Activated B cell treated with CpG ODN at 0.5 μM for 24 hours (primary cell): ENCODE measurements around the gene CADPS. TPM values are rescaled to one million over a fixed set of nuclear protein-coding genes. Genes with fewer than 3 reads are reported as not detected.

Source experiments
- ATAC-seq: fragments of 200-7000 bp; cut with Tn5 transposase; one replicate; pipeline ENCODE4 v1.10.0; 2021; ENCODE audit warnings: low read depth, mild to moderate bottlenecking, moderate library complexity
- CTCF ChIA-PET: fragments of 350-600 bp; sonication (Branson Sonifier 250); formaldehyde crosslinking; loops from one replicate; lab custom pipeline; 2021; ENCODE audit warnings: antibody characterized with exemption; lab: Charles Lee
- POLR2A ChIA-PET: fragments of 350-600 bp; sonication (Branson Sonifier 250); formaldehyde crosslinking; loops from one replicate; lab custom pipeline; 2021; ENCODE audit warnings: antibody characterized with exemption; lab: Charles Lee
- DNase-seq: peaks from one replicate; pipeline ENCODE4 v3.0.0; 2022
- H3K27ac Mint-ChIP-seq: one replicate; pipeline ENCODE4 v1.8.0; 2020; ENCODE audit warnings: mixed read lengths
- H3K27me3 Mint-ChIP-seq: one replicate; pipeline ENCODE4 v1.8.0; 2021; ENCODE audit warnings: mixed read lengths
- H3K36me3 Mint-ChIP-seq: one replicate; pipeline ENCODE4 v1.8.0; 2021; ENCODE audit warnings: low read depth, mixed read lengths
- H3K4me1 Mint-ChIP-seq: one replicate; pipeline ENCODE4 v1.8.0; 2021; ENCODE audit warnings: mixed read lengths
- H3K4me3 Mint-ChIP-seq: one replicate; pipeline ENCODE4 v1.8.0; 2020; ENCODE audit warnings: mild to moderate bottlenecking, mixed read lengths
- H3K9me3 Mint-ChIP-seq: one replicate; pipeline ENCODE4 v1.8.0; 2020; ENCODE audit warnings: mixed read lengths
- CTCF ChIP-seq: fragments of 200-600 bp; IDR thresholded peaks from one replicate; pipeline ENCODE4 v1.8.0; 2022; ENCODE audit warnings: antibody characterized with exemption, mild to moderate bottlenecking
- intact Hi-C: fragments of 100-400 bp; cut with micrococcal nuclease; formaldehyde crosslinking; loops from one replicate; pipeline ENCODE4 v1.15.1; 2024
- total RNA-seq: library from RNA; stranded (reverse); gene quantifications from 2 replicates; pipeline ENCODE4 v1.2.3, GENCODE V29; 2022

CADPS gene
- total RNA-seq, 1 donor from 2014 or later = not detected

GRCh38 chr3:62587579-62588031, 287.6 kb downstream of the CADPS start:
- ATAC-seq (no peak), DNase-seq (no peak)
- Mint-ChIP-seq H3K4me1 (no peaks in the 10 kb centered on the region), H3K27me3 (no peaks in the 10 kb centered on the region), H3K27ac (no peak overlapping the region), H3K9me3 (no peaks in the 10 kb centered on the region), H3K36me3 (no peaks in the 10 kb centered on the region), H3K4me3 (no peak overlapping the region)
- ChIA-PET POLR2A (no interaction called here), CTCF (no interaction called here)
- intact Hi-C loops = no loop called here
- no peak for TF ChIP-seq CTCF

GRCh38 chr3:62587169-62587568, 288.0 kb downstream of the CADPS start:
- H3K27ac Mint-ChIP-seq = no peak overlapping the region
- TF ChIP-seq CTCF = no peak
- H3K4me1 Mint-ChIP-seq = no peaks in the 10 kb centered on the region
- no peaks in the 10 kb centered on the region for H3K27me3 Mint-ChIP-seq
- DNase-seq (no peak), ATAC-seq (no peak)
- H3K4me3 Mint-ChIP-seq = no peak overlapping the region
- ChIA-PET CTCF (no interaction called here), POLR2A (no interaction called here)
- H3K36me3 Mint-ChIP-seq = no peaks in the 10 kb centered on the region
- intact Hi-C loops = no loop called here
- H3K9me3 Mint-ChIP-seq = no peaks in the 10 kb centered on the region

- CTCF ChIA-PET = no interaction called here
- H3K36me3 Mint-ChIP-seq = no peaks in the 10 kb centered on the region
- H3K4me3 Mint-ChIP-seq = no peak overlapping the region
- no peak for TF ChIP-seq CTCF
- DNase-seq = no peak
- H3K9me3 Mint-ChIP-seq = no peaks in the 10 kb centered on the region
- POLR2A ChIA-PET = no interaction called here
- H3K4me1 Mint-ChIP-seq = no peaks in the 10 kb centered on the region
- no peak overlapping the region for H3K27ac Mint-ChIP-seq
- intact Hi-C loops = no loop called here
- no peaks in the 10 kb centered on the region for H3K27me3 Mint-ChIP-seq
- no peak for ATAC-seq
These were observed 288.9 kb downstream of the CADPS start for GRCh38 chr3:62586356-62586755.

GRCh38 chr3:62585861-62586260, 289.4 kb downstream of the CADPS start:
- Mint-ChIP-seq H3K27me3 (no peaks in the 10 kb centered on the region), H3K4me1 (no peaks in the 10 kb centered on the region), H3K36me3 (no peaks in the 10 kb centered on the region), H3K27ac (no peak overlapping the region), H3K4me3 (no peak overlapping the region), H3K9me3 (no peaks in the 10 kb centered on the region)
- POLR2A ChIA-PET = no interaction called here
- CTCF ChIA-PET = no interaction called here
- ATAC-seq (no peak), DNase-seq (no peak)
- intact Hi-C loops = no loop called here
- TF ChIP-seq CTCF = no peak

- no peak overlapping the region for H3K4me3 Mint-ChIP-seq
- no peaks in the 10 kb centered on the region for H3K27me3 Mint-ChIP-seq
- POLR2A ChIA-PET = no interaction called here
- H3K4me1 Mint-ChIP-seq = no peaks in the 10 kb centered on the region
- CTCF ChIA-PET = no interaction called here
- intact Hi-C loops = no loop called here
- no peaks in the 10 kb centered on the region for H3K36me3 Mint-ChIP-seq
- no peak for TF ChIP-seq CTCF
- H3K27ac Mint-ChIP-seq = no peak overlapping the region
- H3K9me3 Mint-ChIP-seq = peaks cover 3% of the 10 kb centered on the region
- no peak for ATAC-seq
- DNase-seq = no peak
These were observed 290.6 kb downstream of the CADPS start for GRCh38 chr3:62584636-62585035.
